Dedifferentiated amniotic fluid mesenchymal stem cell (primary cell): ENCODE results near the gene CDK14.
A peak's percentile ranks its signal among the peaks of the same experiment; 100 is the strongest.

Experiments
- DNase-seq: peaks from one replicate; pipeline ENCODE4 v3.0.0-alpha.2; 2016; ENCODE audit errors: extremely low spot score

CDK14 gene

DNA sequence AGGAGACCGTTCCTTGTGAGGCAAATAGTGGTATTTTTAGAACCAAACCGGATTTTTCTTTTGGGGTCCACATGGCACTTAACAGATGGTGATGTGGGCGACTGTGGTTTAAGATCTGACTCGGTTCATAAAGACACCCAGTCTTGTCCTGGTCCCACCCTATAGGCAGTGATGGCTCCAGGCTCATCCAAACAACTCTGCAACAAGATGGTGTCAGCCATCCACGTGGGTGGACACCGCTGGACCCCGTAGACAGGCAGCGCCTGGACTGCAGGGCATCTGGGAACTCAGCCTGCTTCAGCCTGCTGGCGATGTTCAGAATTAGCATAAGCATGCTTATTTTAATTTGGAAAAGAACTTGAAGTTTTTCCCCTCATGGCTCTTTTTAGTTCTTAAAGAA is 409.7 kb downstream of the CDK14 start:
- no peak for DNase-seq

DNA sequence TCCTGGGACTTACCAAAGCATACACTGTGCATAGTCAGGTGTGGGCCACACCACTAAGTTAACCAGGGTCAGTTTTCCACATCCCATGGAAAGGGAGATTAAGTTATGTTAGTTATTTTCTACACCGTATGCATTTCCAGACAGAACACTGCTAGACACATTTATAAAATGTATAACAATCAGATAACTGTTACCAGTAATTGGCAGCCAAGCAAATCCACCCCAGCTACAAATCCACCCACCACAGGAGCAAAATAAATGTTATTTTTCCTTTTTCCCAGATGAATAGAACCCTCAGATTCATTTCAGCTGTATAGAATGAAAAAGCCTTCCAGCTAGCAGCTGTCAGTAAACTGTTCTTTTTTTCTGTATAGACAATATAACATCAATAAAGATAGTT is 411.2 kb downstream of the CDK14 start:
- no peak for DNase-seq

DNA sequence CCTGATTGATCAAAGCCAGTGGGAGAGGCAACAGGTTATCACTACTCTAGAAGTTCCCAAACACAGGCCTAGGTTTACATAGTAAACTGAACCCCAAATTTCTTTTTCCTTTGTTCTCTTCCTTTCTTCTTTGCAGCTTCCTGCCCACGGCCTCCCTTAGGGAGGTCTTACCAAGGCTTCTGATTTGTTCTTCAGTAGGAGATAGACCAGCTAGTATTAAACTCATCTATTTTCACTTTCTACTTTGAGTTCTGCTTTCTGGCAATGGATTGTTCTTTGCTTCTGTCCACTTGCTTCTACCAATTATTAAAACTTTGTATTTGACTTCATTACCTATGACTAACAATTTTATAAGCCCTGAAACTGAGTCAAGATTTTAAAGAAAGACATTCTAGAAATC is 417.0 kb downstream of the CDK14 start:
- no peak for DNase-seq

DNA sequence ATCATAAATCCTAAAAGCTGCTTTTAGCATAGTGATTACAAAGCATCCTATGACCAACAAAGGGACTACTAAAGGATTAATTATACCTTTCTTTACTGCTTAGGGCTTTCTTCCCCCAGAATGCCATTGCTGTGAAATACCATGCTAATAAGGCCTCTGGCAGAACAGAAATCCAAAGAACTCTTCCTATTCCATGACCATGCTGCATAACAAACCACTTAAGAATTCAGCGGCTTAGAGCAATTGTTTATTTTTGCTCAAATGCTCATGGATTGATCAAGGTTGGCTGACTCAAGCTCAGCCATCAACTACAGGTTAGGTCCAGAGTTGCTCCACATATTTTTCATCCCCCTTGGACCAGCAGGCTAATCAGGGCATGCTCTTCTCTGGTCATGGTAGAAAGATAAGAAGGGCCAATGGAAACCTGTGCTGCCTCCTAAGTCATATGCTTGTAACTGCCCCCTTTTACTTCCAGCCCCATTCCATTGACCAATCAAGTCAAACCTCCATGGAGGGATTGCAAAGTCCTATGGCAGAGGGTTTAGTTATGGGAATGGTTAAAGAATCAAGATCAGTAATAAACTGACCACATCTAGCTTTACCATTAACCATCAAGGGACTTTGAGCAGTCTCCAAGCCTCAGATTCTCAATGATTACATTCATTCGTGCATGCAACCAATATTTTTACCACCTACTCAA is 423.7 kb downstream of the CDK14 start:
- no peak for DNase-seq

DNA sequence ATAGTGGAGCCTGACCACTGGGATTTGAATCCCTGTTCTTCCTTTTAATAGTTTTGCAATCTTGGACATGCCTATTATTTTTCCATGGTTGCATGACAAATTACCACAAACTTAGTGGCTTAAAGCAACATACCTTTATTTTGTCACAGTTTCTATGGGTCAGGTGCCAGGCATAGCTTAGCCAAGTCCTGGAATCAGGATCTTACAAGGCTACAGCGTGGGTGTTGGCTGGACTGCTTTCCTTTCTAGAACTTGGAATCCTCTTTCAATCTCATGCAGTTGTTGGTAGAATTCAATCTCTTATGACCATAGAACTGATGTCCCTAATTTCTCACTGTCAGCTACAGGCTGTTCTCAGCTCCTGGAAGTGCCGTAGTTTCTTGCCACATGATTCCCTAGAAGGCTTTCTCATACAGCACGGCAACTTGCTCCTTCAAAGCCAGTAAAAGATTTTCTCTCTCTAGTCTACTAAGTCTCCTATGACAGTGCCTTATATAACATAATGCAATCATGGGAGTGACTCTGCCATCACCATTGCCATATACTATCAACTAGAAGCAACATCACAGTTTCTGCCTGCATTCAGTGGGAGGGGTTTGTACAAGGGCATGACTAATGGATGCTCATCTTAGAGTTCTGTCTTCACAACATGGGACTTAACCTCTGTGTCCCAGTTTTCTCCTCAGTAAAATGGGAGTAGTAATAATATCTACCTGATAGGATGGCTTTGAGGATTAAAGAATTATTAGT is 424.7 kb downstream of the CDK14 start:
- DNase-seq: no peak

DNA sequence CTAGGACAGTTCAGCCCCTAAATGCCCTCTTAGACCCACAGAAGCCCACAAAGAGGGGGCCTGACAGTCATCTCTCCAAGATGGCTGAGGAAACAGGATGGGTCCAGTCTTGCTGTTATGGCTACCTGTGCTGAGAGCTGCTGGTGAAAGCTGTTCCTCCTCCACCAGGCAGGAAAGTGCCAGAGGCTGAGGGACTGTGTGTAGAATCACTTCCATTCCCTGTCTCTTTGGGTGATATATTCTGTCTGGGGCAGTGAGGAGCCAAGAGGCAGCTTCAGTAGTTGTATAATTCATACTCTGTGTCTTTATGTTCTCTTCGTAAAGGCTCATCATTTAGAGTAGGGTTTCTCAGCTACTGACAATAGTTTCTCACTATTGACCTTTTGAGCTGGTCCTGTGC is 425.8 kb downstream of the CDK14 start:
- DNase-seq: no peak

DNA sequence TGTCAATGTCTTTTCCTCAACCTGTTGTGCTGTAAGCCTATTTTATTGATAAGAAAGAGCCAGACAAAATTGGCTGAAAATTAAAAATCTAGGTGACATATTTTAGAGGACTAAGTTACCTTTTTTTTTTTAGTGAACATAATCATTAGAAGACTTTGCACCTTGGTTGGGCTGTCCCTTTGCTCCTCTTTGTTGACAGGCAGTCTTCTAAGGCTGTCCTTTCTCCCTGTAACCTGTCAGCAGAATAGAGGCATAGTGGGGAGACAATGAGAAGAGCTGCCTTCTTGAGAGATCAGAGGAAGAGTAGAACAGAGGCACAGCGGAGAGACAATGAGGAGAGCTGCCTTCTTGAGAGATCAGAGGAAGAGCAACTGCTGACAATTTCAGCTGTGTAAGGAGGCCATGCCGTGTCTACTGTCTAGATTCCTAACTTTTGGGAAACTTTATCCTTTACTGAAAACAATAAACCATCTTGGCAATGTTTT is 429.8 kb downstream of the CDK14 start:
- no peak for DNase-seq

DNA sequence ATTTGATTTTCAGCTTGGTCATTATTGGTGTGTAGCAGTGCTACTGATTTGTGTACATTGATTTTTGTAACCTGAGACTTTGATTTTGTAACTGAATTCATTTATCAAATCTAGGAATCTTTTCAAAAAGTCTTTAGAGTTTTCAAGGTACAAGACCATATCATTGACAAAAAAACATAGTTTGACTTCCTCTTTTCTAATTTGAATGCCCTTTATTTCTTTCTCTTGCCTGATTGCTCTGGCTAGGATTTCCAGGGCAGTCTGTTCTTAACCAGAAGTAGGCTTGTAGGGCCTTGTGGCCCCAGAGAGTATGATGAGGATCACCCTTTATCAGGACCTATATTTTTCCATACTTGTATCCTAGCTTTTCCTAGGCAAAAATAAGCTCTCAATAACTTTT is 433.6 kb downstream of the CDK14 start:
- no peak for DNase-seq

DNA sequence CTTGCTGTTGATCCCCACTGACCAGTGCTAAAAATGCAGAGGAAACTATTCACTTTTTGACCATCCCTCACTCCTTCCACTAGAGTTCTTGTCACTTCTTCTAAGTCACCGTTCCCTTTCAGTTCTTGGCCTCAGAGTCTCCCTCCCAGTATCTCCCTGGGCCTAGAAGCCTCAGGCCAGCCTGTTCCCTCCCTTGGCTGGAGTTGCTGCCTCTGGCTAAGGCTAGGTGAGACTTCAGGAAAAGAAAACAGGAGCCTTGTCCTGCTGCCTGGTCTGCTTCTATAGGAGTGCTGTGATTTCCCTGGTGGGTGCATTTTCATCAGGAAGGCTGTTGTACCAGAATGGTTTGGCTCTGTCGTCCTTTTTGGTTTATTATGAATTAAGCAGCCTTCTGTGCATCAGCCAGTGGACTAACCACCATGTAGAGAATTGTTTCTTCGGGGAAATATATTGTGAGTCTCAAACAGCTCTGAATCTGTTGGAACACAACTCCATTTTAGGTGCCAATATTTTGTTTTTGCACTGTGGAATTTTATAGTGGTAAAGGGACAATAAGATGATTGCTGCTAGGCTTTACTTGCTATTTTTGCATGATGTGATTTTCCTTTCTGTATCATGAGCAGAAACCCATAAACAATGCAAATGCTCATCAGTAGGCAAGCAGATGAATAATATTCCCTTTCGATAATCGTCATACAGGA is 434.7 kb downstream of the CDK14 start:
- no peak for DNase-seq

DNA sequence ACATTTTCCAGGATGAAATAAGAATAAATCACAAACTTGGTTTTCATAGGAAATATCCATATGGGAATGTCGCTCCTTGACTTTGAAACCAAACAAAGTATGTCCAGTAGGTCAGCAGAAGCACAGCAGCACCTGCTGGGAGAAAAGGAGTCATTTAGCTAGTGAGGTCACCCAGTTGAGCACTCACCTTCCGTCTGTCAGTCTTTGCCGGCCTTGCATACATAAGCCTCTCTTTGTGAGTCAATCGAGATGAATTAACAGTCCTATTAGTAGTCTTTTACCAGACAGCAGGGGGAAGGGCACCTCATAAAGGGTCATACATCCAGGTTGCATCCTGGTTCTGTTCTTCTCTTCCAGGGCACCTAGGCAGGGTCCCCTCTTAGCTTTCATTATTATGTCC is 435.6 kb downstream of the CDK14 start:
- no peak for DNase-seq

DNA sequence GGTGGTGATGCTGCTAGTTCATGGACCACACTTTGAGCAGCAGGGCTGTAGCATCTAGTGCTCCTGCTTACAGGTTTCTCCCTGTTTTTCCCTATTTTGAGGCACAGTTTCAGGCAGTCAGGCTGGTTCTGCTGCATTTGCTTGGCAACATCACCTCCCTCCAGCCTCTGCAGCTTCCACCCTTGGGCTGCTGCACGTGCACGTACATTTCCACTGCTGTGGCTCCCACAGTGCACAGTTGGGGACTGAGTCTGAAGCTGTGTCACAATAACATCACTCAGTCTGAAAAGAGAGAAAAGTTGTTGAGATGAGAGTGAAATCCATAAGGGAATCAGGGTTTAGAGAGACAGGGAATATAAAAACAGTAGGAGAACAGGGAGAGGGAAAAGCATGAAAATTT is 437.5 kb downstream of the CDK14 start:
- no peak for DNase-seq

DNA sequence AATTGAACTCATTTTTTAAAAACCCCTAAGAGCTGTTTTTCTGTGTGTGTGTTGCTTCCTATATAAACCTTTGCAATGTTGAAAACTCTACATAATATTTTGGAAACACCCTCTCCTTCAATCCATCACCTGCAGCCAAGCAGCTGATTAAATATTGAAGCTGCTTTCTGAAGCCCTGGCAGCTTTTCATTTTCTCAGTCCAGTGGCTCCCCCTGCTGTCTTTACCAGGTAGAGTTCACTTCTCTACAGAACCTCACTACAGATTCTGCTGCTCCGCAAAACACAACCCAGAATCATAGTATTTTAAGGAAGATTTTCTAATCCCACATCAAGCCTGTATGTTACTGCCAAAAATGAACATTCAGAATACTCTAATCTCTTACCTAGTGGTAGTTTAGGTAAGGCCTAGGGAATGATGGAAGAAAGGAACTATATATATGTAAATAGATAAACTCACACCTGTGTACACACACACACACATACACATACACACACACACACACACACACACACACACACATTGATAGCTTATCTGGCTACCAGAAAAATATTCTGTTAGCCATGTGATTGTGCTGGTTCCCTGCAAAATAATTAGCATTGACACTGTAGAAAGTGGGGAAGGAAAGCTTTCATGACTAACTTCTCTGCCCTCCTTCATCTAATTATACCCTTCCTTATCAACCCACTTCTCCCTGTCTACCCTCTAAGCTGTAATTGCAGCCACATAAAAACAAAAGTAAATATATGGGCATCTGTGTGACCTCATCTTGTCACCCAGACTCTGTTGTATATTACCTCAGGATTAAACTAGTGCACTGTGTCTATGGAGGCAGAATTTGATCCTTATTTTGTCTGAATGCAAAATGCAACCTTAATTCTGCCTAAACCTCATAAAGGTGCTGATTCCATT is 438.6 kb downstream of the CDK14 start:
- peak; percentile 61 for DNase-seq

DNA sequence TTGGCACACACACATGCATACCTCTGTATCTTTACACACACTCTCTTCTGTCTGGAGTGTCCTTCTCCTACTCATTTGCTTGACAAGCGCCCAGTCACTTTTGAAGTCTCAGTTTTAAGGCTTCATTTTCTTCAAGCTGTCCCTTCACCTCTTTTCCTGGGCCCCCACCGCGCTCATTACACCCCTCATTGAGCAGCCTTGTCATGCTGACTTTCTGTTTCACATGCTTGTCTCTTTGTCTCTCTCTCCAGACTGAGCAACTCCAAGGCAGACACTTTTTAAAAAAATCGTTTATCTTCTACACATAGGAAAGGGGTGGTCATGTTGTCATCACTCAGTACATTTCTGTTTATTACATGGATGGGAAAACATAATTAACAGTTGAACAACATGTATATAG is 442.9 kb downstream of the CDK14 start:
- DNase-seq: no peak

DNA sequence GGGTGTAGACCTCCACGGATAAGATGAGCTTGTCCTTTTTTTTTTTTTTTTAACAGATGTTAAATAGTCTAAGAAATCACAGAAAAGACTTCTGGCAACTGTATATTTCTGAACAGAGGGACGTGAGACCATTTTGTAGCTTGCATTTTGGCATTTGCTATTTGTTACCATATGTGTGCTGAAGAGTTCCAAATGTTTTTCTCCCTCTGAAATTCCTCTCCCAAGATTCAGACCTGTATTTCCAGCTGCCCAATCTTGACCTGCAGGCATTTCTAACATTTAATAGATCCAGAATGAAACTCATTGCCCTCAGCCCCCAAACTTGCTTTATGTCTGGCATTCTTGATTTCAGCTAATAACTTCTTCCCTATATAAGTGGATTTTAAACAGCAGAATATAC is 445.0 kb downstream of the CDK14 start:
- no peak for DNase-seq

DNA sequence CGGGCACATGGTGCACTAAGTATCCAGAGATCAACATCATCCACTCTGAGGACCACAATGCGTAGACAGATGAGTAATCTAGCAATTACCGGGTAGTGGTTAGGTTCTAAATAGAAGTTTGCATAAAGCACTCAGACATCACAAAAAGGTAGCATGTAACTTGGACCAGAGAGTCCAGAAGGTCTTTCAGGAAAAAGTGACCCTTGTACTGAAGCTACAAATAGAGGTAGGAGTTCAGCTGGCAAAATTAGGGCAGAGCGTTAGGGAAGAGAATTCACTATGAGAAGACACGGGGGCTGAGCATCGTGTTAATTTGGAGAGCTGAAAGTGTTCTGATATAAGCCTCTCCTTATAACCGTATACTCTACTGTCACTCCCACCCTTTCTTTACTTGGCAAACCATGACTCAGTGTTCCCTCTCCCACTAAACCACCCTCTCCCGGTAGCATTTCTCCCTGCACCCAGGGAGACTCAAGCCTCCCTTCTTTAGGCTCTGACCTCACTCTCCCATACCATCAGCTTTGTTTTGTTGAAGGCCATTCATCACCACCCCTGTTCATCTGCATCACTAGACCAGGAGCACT is 445.9 kb downstream of the CDK14 start:
- no peak for DNase-seq

DNA sequence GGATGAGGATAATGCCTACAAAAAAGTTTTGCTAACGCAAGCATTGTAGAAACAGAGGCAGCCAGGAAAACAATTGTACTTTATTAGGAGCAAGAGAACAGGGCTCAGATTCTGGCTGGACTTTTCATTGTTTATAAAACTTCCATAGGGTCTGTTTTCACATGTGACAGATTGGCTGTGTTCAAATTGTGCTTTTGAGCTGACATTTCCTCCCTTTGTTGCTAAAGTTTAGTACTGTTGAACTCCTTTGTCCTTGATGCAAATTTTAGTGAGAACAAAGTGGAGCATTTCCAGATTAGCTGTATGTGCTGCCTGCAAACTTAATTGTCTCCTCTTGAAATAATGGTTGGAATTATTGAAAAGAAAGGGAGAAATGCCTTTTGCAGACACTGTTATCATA is 447.1 kb downstream of the CDK14 start:
- no peak for DNase-seq

DNA sequence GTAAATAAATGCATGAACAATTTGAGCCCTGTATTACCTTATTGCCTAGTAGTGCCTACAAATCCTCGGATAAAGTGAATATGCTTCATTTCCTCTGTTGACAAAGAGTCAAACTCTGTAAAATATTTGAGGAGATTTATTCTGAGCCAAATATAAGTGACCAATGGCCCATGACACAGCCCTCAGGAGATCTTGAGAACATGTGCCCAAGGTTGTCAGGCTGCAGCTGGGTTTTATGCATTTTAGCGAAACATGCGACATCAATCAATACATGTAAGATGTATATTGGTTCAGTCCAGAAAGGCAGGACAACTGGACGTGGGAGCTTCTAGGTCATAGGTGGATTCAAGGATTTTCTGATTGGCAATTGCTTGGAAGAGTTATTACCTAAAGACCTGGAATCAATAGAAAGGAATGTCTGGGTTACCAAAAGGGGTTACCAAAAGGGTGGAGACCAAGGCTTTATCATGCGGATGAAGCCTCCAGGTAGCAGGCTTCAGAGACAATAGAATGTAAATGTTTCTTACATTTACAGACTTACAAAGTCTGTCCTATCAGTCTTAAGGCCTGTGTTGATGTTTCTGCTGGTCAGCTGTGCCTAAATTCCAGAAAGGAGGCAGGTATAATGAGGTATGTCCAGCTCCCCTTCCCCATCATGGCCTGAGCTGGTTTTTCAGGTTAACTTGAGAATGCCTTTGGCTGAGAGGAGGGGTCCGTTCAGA is 448.0 kb downstream of the CDK14 start:
- no peak for DNase-seq

DNA sequence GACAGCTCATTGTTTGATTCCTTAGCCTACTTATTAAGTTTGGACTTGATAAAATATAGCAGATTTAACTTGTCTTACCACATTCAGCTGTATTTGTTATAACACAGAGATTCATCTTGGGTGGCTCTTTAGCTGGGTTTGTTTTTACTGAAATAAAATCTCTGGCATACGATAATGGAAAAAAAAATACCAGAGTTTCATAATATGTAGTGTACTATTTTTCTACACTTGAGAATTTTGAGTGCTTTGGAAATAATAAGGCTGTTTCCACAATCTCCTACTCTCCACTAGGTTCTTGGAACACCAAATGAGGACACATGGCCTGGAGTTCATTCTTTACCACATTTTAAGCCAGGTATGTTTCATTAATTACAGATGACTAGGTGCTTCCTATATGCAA is 449.5 kb downstream of the CDK14 start:
- DNase-seq: no peak

DNA sequence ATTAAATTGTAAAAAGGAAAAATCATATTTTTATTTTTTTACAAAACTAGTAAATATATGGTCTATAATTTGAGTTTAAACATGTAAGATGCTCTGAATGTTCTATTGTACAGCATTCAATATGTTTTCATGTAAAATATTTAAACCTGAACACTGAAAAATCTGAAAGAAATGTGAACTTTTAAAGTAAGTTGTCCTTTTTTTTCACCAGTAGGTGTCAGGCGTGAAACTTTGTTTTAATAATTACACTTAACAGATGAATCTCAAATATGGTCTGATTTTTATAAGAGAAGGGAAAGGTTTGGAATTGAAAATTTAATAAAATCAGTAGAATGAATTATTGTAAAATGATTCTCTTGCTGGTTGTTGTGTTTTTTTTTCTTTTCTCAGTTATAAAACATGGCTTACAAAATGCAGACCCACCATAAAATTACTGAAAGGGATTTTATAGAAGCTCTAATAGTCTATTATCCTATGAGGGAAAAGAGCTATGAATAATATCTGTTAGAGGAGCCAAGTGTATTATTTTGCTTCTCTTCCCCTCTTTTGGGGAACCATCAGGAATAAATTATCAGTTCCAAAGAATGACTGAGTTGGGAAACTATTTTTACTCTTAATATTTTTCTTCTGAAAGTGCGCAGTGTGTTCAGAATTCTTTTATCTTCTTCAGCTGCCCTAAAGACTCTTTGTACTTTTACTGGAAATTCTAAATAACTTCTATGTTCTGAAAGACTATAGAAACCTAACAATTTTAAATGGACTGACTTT is 450.4 kb downstream of the CDK14 start:
- DNase-seq: no peak

DNA sequence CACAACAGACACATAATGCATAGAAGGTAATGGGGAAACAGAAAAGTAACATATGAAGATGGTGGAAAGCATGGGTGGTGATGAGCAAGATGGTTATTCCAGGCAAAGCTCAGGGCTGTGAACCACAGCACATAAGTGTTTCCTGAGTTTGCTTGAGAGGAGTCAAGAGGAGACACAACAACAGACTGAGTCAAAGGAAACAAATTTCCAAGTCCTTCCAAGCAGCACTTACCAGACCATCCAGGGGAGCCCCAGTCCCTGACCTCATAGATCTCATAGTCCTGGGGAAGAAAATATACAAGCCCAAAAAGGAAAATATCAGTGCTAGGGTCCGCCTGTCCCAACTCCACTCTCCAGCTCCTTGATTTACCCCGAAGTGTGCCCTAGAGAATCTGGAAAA is 451.5 kb downstream of the CDK14 start:
- DNase-seq: no peak
